Measurements from ENCODE around the gene SLC22A2. TPM values are rescaled to one million over a fixed set of nuclear protein-coding genes. Genes with fewer than 3 reads are reported as not detected.
"Not testable (repeated sequence)": the region's sequence is repeated elsewhere in the genome, so short reads cannot be mapped to it uniquely, and the experiment has no call there.

The SLC22A2 gene
- not detected for polyA plus RNA-seq (2013, experiment 1 of 2)
- not detected for polyA plus RNA-seq (2013, experiment 2 of 2)

GRCh38 chr6:160258346-160259142, at the start of gene SLC22A2:
TSS of gene SLC22A2 (minus strand) at chr6:160258821. CDS start at chr6:160258757, 64 bp downstream.
- 90% methylated on average over 42 of the region's 43 CpGs for WGBS
- no peak within 1 kb of the TSS for H3K4me2 ChIP-seq (ENCODE audit: low read length, poor library complexity, severe bottlenecking)
- no peak within 1 kb of the TSS for H3K27ac ChIP-seq (ENCODE audit: low read length, poor library complexity, severe bottlenecking)

DNA sequence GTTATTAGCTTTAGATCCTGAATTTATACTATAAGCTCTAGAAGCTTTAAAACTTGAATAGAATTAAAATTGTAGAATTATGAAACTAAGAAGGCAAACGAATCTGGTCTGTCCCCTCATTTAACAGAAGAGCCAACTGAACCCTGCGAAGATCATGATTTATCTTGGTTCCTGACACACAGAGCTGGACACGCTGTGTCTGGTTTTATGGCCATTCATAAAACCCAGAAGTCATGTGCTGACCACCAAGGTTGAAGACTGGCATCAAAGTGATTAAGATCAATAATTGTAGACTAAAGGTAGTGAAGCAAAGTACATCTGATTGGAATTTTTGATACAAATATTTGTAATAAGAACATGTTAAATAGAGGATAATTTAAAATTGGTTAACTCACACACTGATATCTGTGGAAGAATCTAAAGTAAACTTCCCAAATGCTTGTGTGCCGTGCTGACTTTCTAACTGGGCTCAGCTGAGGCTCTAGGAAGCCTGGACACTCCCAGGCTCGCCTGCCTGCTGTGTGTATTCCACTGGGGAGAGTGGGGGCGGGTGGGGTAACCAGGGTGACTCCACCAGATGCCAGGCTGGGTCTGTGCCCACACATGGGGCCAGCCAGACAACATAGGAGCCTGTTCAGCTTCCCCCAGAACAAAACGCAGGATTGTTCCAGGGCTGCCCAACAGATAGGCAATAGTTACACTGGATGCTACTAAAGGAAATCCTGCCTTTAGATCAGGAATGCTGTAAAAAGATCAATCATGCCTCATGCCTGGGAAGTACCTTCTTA, 47.5 kb upstream of the SLC22A2 start:
- Histone ChIP-seq H2AK5ac (ENCODE audit: low read length, severe bottlenecking) (no peak overlapping the region), H3K18ac (ENCODE audit: low read depth in 1 of 2, low read length in 2 of 2) (no peak overlapping the region), H3K79me1 (replicated peaks; ENCODE audit: low read length, poor library complexity, severe bottlenecking) (no peaks in the 10 kb centered on the region), H2BK15ac (ENCODE audit: low read depth, poor library complexity, severe bottlenecking) (no peak overlapping the region), H3K36me3 (ENCODE audit: control insufficient read depth in 1 of 2, insufficient read depth in 2 of 2, low read depth in 1 of 2, low read length in 2 of 2) (no peaks in the 10 kb centered on the region), H3K4me3 (ENCODE audit: insufficient read depth in 1 of 2, low read depth in 1 of 2, low read length in 2 of 2) (no peak overlapping the region), H2BK5ac (ENCODE audit: low read depth, low read length, poor library complexity, severe bottlenecking) (no peak overlapping the region), H3K4ac (ENCODE audit: low read depth in 1 of 2, low read length in 2 of 2) (no peak overlapping the region), H3K23ac (ENCODE audit: low read length in 2 of 2) (no peak overlapping the region), H3K14ac (ENCODE audit: low read length in 2 of 2) (no peak overlapping the region), H2BK120ac (ENCODE audit: low read depth, low read length) (no peak overlapping the region), H3K9me3 (ENCODE audit: control insufficient read depth, low read length) (peaks cover 20% of the 10 kb centered on the region), H4K91ac (ENCODE audit: low read length) (no peak overlapping the region), H4K8ac (ENCODE audit: low read length) (no peak overlapping the region), H2AFZ (ENCODE audit: low read depth, low read length) (no peak overlapping the region), H3K27me3 (ENCODE audit: control insufficient read depth in 1 of 2, insufficient read depth in 1 of 2, low read length in 2 of 2) (no peaks in the 10 kb centered on the region), H3K4me1 (ENCODE audit: control insufficient read depth, insufficient read depth, low read depth, low read length) (no peaks in the 10 kb centered on the region), H3K9ac (ENCODE audit: low read length) (no peak overlapping the region), H3K4me2 (ENCODE audit: low read length, poor library complexity, severe bottlenecking) (no peak overlapping the region), H2BK12ac (ENCODE audit: low read length in 2 of 2) (no peak overlapping the region), H3K27ac (ENCODE audit: low read length, poor library complexity, severe bottlenecking) (no peak overlapping the region)
- WGBS: 31% methylated on average over 7 of the region's 7 CpGs
- DNase-seq: no peak

More at GRCh38 chr6:160258346-160259142, at the start of gene SLC22A2:
- Histone ChIP-seq H3K23ac (ENCODE audit: low read length in 2 of 2) (no peak within 1 kb of the TSS), H3K9me3 (ENCODE audit: control insufficient read depth, low read length) (no peaks in the 10 kb centered on the region), H3K14ac (ENCODE audit: low read length in 2 of 2) (no peak within 1 kb of the TSS), H3K4ac (ENCODE audit: low read depth in 1 of 2, low read length in 2 of 2) (no peak within 1 kb of the TSS), H2BK120ac (ENCODE audit: low read depth, low read length) (no peak within 1 kb of the TSS), H3K18ac (ENCODE audit: low read depth in 1 of 2, low read length in 2 of 2) (no peak within 1 kb of the TSS), H3K36me3 (ENCODE audit: control insufficient read depth in 1 of 2, insufficient read depth in 2 of 2, low read depth in 1 of 2, low read length in 2 of 2) (peaks cover 0 to 2% of the 10 kb centered on the region in 2 experiments), H2AFZ (ENCODE audit: low read depth, low read length) (no peak within 1 kb of the TSS), H2AK5ac (ENCODE audit: low read length, severe bottlenecking) (peak within 1 kb of the TSS; percentile 57), H3K9ac (ENCODE audit: low read length) (no peak within 1 kb of the TSS), H2BK5ac (ENCODE audit: low read depth, low read length, poor library complexity, severe bottlenecking) (no peak within 1 kb of the TSS), H2BK15ac (ENCODE audit: low read depth, poor library complexity, severe bottlenecking) (no peak within 1 kb of the TSS), H2BK12ac (ENCODE audit: low read length in 2 of 2) (no peak within 1 kb of the TSS), H3K27me3 (ENCODE audit: control insufficient read depth in 1 of 2, insufficient read depth in 1 of 2, low read length in 2 of 2) (no peaks in the 10 kb centered on the region), H3K79me1 (replicated peaks; ENCODE audit: low read length, poor library complexity, severe bottlenecking) (no peaks in the 10 kb centered on the region), H3K4me1 (ENCODE audit: control insufficient read depth, insufficient read depth, low read depth, low read length) (peaks cover 17% of the 10 kb centered on the region), H4K8ac (ENCODE audit: low read length) (no peak within 1 kb of the TSS), H4K91ac (ENCODE audit: low read length) (no peak within 1 kb of the TSS), H3K4me3 (ENCODE audit: insufficient read depth in 1 of 2, low read depth in 1 of 2, low read length in 2 of 2) (no peak within 1 kb of the TSS)
- DNase-seq: no peak

- Histone ChIP-seq H3K79me1 (replicated peaks; ENCODE audit: low read length, poor library complexity, severe bottlenecking) (no peaks in the 10 kb centered on the region), H2BK5ac (ENCODE audit: low read depth, low read length, poor library complexity, severe bottlenecking) (no peak overlapping the region), H4K8ac (ENCODE audit: low read length) (no peak overlapping the region), H2BK12ac (ENCODE audit: low read length in 2 of 2) (no peak overlapping the region), H3K36me3 (ENCODE audit: control insufficient read depth in 1 of 2, insufficient read depth in 2 of 2, low read depth in 1 of 2, low read length in 2 of 2) (no peaks in the 10 kb centered on the region), H3K18ac (ENCODE audit: low read depth in 1 of 2, low read length in 2 of 2) (no peak overlapping the region), H2AK5ac (ENCODE audit: low read length, severe bottlenecking) (no peak overlapping the region), H2BK15ac (ENCODE audit: low read depth, poor library complexity, severe bottlenecking) (no peak overlapping the region), H3K4me2 (ENCODE audit: low read length, poor library complexity, severe bottlenecking) (no peak overlapping the region), H2BK120ac (ENCODE audit: low read depth, low read length) (no peak overlapping the region), H4K91ac (ENCODE audit: low read length) (no peak overlapping the region), H3K4me1 (ENCODE audit: control insufficient read depth, insufficient read depth, low read depth, low read length) (peaks cover 3% of the 10 kb centered on the region), H2AFZ (ENCODE audit: low read depth, low read length) (no peak overlapping the region), H3K4ac (ENCODE audit: low read depth in 1 of 2, low read length in 2 of 2) (no peak overlapping the region), H3K14ac (ENCODE audit: low read length in 2 of 2) (no peak overlapping the region), H3K9ac (ENCODE audit: low read length) (no peak overlapping the region), H3K27ac (ENCODE audit: low read length, poor library complexity, severe bottlenecking) (no peak overlapping the region), H3K4me3 (ENCODE audit: insufficient read depth in 1 of 2, low read depth in 1 of 2, low read length in 2 of 2) (no peak overlapping the region), H3K23ac (ENCODE audit: low read length in 2 of 2) (no peak overlapping the region), H3K27me3 (ENCODE audit: control insufficient read depth in 1 of 2, insufficient read depth in 1 of 2, low read length in 2 of 2) (no peaks in the 10 kb centered on the region), H3K9me3 (ENCODE audit: control insufficient read depth, low read length) (peaks cover 4% of the 10 kb centered on the region)
- 27% methylated on average over 2 of the region's 2 CpGs for WGBS
- DNase-seq: no peak
Measured at GRCh38 chr6:160303806-160304205, 45.2 kb upstream of the SLC22A2 start.

DNA sequence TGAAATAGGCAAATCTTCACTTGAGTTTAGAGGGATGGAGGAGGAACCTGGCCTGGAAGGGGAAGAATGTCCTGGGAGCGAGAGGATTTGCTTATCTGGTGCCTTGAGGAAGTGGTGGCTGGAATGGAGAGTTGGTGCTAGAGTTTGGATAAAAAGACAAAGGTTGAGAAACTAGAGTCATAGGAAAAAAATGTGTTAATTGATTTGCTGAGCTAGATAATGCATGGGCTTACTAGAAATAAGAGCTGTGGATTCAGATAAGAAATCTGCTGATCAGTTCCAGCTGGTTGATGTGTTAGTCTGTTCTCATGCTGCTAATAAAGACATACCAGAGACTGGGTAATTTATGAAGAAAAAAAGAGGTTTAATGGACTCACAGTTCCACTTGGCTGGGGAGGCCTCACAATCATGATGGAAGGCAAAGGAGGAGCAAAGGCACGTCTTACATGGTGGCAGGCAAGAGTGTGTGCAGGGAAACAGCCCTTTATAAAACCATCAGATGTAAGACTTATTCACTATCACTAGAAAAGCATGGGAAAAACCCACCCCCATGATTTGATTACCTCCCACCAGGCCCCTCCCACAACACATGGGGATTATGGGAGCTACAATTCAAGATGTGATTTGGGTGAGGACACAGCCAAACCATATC, 43.9 kb upstream of the SLC22A2 start:
- not testable (repeated sequence) for H3K79me1 ChIP-seq (replicated peaks; ENCODE audit: low read length, poor library complexity, severe bottlenecking); H3K4me1 ChIP-seq (ENCODE audit: control insufficient read depth, insufficient read depth, low read depth, low read length); H2BK5ac ChIP-seq (ENCODE audit: low read depth, low read length, poor library complexity, severe bottlenecking); H3K4ac ChIP-seq (ENCODE audit: low read depth in 1 of 2, low read length in 2 of 2); H3K36me3 ChIP-seq (ENCODE audit: control insufficient read depth in 1 of 2, insufficient read depth in 2 of 2, low read depth in 1 of 2, low read length in 2 of 2); H3K23ac ChIP-seq (ENCODE audit: low read length in 2 of 2); H3K4me2 ChIP-seq (ENCODE audit: low read length, poor library complexity, severe bottlenecking); H2AK5ac ChIP-seq (ENCODE audit: low read length, severe bottlenecking); H2AFZ ChIP-seq (ENCODE audit: low read depth, low read length); DNase-seq; H2BK120ac ChIP-seq (ENCODE audit: low read depth, low read length); H3K14ac ChIP-seq (ENCODE audit: low read length in 2 of 2); H3K18ac ChIP-seq (ENCODE audit: low read depth in 1 of 2, low read length in 2 of 2); H3K27me3 ChIP-seq (ENCODE audit: control insufficient read depth in 1 of 2, insufficient read depth in 1 of 2, low read length in 2 of 2); H4K91ac ChIP-seq (ENCODE audit: low read length); H2BK12ac ChIP-seq (ENCODE audit: low read length in 2 of 2); H3K9me3 ChIP-seq (ENCODE audit: control insufficient read depth, low read length); H3K9ac ChIP-seq (ENCODE audit: low read length); H3K4me3 ChIP-seq (ENCODE audit: insufficient read depth in 1 of 2, low read depth in 1 of 2, low read length in 2 of 2); H4K8ac ChIP-seq (ENCODE audit: low read length); H3K27ac ChIP-seq (ENCODE audit: low read length, poor library complexity, severe bottlenecking); H2BK15ac ChIP-seq (ENCODE audit: low read depth, poor library complexity, severe bottlenecking)
- WGBS: 74% methylated on average over 2 of the region's 2 CpGs
